GF-D8 (cell line): ENCODE data around the gene ZNF629.

Experiments used
- DNase-seq: peaks from one replicate; lab custom pipeline; 2025; lab: John Stamatoyannopoulos, UW

ZNF629 gene

DNA sequence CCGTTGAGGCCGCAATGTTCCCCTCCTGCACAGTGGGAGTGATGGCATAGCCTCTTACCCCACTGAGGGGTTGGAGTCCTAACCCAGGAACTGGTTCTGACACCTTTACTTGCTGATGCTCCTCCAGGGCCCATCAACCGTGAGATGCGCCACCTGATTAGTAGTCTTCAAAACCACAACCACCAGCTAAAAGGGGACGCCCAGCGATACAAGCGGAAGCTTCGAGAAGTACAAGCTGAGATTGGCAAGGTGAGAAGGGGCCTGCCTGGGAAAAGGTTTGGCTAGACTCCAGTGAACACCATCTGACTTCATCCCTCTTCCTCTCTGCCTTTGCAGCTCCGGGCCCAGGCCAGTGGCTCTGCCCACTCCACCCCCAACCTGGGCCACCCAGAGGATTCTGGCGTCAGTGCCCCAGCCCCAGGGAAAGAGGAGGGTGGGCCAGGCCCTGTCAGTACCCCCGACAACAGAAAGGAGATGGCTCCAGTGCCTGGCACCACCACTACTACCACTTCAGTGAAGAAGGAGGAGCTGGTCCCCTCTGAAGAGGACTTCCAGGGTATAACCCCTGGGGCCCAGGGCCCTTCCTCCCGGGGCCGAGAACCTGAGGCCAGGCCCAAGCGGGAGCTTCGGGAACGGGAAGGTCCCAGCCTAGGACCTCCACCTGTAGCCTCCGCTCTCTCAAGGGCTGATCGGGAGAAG lies 19.1 kb downstream of the ZNF629 start:
- no peak for DNase-seq

DNA sequence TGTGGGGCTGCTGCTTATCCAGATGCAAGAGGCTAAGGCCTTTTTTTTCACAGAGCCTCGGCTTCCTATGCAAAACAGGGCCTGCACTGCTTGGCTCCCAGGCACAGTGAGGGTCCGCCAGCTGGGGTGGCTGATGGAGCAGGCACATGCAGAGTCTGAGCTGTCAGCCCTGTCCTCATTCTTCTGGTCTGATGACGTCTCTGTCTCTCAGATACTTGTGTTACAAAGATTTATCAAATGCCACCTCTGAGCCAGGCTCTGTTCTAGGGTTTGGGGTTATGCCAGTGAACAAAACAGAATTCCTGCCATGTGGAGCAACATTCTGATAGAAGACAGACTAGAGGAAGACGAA lies 20.1 kb downstream of the ZNF629 start:
- no peak for DNase-seq

DNA sequence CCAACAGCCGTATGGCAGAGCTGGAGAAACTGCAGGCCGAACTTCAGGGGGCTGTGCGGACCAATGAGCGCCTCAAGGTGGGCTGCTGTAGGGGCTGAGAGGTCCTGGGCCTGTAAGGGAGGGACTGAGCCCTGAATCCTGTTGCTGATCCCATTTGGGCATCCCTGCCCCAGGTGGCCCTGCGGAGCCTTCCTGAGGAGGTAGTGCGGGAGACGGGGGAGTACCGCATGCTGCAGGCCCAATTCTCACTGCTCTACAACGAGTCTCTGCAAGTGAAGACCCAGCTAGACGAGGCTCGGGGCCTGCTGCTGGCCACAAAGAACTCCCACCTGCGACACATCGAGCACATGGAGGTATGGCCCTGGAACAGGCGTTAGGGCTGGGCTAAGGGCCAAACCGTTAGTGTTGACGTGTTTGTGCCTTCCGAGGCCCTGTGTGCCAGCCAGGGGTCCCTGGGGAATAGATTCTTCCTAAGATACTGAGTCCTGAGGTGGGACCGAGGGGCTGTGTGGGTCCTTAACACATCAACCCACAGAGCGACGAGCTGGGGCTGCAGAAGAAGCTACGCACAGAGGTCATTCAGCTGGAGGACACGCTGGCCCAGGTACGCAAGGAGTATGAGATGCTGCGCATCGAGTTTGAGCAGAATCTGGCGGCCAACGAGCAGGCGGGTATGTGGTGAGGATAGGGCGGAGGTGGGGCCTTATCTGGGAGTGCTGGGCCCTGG lies 20.6 kb downstream of the ZNF629 start:
- DNase-seq: no peak

GRCh38 chr16:30764816-30765465 lies 22.1 kb downstream of the ZNF629 start:
- DNase-seq: no peak

DNA sequence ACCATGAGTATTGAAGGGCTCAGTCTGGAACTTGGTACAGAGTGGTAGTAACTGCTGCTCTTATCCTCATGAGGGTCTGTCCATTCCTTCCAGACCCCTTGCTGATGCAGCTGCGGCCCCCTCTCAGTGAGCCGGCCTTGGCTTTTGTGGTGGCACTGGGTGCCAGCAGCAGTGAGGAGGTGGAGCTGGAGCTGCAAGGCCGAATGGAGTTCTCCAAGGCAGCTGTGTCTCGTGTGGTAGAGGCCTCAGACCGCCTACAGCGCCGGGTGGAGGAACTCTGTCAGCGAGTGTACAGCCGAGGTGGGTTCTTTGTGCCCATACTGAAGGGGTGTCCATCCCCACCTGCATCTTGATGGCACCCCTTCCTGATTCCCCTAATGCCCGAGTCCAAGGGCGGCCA lies 22.9 kb downstream of the ZNF629 start:
- no peak for DNase-seq

DNA sequence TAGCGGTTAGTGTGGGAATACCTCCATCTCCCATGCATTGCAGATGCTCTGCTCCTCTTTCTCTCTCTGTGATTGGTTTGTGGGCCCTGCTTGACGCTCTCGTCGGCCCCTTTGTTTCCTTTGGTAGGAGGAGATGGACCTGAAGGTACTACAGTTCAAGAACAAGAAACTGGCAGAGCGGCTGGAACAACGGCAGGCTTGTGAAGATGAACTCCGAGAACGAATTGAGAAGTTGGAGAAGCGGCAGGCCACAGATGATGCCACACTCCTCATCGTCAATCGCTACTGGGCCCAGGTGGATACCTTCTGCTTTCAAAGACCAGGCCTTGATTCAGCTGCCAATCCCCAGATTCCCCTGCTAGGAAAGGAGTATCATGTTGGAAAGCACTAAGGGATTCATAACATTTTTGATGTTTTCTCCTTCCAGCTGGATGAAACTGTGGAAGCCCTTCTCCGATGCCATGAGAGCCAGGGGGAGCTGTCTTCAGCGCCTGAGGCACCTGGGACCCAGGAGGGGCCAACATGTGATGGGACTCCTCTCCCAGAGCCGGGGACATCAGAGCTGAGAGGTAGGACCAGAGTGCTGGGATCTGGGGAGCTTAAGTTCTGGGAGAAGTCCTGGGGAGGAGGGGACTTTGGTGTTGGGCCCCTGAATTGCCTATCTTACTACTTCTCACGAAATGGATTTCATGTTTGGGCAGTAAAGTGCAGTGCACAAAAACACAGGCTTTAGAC lies 23.8 kb downstream of the ZNF629 start:
- DNase-seq: no peak

DNA sequence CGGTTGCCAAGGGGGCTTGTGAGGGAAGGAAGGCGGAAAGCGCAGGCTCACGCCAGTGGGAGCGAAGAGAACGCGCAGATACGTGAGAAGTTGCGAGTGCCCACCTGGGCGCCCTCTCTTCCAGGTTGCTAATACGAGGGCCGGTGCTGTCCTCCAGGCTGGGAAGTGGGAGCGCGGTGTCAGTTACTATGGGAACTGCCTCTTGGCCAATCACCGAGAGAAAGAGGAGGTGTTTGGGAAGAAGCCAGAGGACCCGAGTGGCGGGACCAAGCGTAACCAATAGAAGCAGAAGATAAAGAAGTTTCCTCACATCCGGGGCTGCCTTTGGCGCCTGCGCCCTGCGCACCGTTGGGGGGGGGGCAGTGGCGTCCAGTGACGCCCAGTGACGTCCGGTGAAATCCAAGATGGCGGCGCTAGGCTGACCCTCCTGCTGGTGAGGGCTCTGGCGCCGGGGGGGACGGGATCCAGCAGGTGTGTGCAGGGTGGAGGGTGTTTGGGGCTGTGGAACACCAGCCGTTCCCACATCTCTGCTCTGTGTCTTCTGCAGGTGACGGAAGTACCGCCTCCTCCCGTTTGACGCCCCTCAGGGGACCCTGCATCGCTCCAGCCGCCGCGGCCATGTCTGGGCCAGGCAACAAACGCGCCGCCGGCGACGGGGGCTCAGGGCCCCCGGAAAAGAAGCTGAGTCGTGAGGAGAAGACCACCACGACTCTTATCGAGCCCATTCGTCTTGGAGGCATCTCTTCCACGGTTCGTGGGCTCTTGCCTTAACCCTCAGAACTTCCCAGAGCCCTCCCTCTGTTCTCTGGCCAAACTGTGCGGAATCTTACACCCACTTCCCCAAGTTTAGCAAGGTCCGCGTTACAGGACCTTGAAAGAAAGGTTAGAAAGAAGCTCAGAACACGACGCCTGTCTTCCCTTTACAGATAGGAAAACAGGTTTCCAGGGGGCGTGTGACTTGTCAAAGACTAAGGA lies 24.8 kb downstream of the ZNF629 start, which contains the start of the genes CFAP119 and RNF40:
CFAP119 (minus strand) TSS at position 135 of the 975 bp plus-strand sequence. CDS start 314 bp downstream, outside the sequence.
RNF40 (plus strand) TSS at position 395 of the 975 bp plus-strand sequence; CDS start at position 619, 224 bp downstream.
- peak; percentile 95 for DNase-seq

DNA sequence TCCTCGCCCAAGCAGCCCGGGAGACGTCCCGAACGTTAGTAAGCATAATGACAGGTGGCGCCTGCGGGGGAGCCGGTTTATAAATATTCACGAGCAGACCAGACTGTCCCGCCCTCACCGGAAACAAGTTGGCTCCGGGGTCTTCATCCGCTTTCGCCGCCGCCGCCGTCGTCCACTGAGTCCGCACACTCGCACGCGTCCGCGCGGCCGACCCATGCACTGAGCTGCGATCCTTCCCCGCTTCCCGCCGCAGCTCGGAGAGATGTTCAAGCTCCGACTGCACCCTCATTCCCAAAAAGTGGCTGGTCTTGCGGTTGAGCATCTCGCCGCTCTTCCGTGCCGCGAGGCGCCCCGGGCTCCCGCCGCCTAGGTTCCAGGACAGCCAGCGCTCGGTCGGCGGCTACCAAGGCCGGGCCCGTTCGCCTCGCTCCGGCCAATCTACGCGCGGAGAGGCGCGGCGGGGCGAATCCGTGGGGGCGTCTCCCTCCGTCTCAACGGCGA lies 25.5 kb downstream of the ZNF629 start:
- peak; percentile 18 for DNase-seq

GRCh38 chr16:30760577-30761426 lies 26.2 kb downstream of the ZNF629 start:
- DNase-seq: no peak

- DNase-seq: no peak
These were observed 26.9 kb downstream of the ZNF629 start for GRCh38 chr16:30760001-30760559.

GRCh38 chr16:30758988-30759491 lies 28.0 kb downstream of the ZNF629 start:
- DNase-seq: peak; percentile 87

GRCh38 chr16:30757316-30757715 lies 29.7 kb downstream of the ZNF629 start:
- no peak for DNase-seq

DNA sequence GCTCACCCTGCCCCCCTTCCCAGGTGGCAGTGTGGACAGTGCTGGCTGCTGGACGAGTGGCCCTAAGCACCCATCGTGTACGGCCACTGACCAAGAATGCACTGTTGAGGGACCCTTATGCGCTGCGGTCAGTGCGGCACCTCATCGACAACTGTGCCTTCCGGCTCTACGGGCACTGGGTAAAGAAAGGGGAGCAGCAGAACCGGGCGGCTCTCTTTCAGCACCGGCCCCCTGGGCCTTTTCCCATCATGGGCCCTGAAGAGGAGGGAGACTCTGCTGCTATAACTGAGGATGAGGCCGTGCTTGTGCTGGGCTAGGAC lies 30.3 kb downstream of the ZNF629 start:
- DNase-seq: no peak

DNA sequence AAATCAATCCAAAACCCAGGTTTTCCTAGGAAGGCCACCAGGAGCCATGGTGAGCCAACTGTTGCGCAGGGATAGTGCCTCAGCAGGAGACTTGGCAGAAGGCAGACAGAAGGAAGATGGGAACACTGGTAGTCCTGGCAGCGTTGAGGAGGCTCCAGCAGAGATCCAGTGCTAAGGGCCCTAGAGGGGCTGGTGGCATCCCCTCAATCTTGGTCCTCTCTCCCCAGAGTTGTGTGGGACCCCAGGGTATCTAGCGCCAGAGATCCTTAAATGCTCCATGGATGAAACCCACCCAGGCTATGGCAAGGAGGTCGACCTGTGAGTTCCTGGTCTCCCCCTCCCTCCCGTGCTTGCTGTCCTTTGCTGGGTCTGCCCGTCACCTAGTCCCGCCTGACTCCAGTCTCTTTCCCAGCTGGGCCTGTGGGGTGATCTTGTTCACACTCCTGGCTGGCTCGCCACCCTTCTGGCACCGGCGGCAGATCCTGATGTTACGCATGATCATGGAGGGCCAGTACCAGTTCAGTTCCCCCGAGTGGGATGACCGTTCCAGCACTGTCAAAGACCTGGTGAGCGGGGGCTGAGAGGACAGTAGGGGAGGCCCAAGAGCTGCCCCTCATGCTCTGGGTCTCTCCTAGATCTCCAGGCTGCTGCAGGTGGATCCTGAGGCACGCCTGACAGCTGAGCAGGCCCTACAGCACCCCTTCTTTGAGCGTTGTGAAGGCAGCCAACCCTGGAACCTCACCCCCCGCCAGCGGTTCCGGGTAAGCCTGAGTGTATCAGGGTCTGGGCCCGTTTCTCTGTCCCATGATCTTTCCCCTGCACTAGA lies 30.8 kb downstream of the ZNF629 start:
- DNase-seq: no peak

DNA sequence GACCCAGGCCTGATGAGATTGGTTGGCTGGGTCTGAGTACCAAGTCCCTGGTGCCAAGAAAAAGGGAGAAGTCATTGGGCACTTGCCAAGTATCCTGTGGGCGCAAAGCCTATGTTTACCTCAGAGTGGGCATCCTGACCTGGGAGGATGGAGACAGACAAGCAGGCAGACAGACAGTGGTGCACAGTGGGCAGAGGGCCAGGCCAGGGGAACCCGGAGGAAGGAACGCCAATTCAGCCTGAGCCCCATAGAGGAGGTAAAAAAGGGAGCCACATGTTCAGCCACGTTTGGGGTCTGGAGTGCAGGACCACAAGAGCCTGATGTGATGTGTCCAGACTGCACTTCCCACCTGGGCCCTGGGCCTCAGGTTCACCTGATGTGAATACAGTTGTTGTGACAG lies 33.4 kb downstream of the ZNF629 start:
- DNase-seq: no peak

DNA sequence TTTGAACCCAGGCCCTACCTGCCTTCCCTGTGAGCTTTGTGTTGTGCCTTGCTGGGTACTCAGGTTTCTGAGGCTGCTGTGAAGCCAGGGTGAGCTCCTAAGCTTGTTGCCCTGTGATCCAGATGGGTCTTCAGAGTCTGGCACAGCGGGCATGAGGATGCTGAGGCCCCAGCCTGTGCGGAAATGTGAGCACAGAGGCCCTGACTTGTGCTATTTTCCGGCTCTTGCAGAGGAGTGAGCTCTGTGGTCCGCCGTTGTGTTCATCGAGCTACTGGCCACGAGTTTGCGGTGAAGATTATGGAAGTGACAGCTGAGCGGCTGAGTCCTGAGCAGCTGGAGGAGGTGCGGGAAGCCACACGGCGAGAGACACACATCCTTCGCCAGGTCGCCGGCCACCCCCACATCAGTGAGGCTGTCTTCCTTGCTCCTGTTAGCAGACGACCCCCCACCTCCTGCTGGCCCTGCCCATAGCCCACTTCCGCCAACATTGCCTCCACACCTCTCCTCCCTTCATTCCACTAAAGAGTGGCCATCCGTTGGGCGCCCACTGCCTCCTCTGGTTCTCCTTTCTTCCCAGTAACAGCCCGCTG lies 36.0 kb downstream of the ZNF629 start:
- no peak for DNase-seq

DNA sequence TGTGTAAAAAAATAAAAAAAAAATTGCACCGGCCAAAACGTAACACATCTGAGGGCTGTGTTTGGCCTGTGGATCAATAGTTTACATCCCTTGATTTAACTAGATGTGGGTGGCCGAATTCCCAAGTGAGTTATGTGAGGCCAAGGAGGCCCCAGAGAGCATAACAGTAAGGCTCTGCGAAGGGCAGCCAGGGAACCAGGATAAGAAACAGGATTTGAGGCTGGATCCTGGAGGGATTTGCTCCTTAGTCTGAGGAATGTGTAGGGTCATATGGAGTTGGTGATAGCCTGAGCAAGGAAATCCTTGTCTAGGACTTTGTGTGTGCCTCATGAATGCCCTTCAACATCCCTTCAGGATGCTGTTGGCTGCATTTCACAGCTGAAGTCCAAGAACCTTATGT lies 36.8 kb downstream of the ZNF629 start:
- DNase-seq: no peak
